Thyroid gland (tissue), 4 donors: ENCODE data around the gene SLC38A11. TPM values are rescaled to one million over a fixed set of nuclear protein-coding genes. Genes with fewer than 3 reads are reported as not detected.

Experiments
- DNase-seq, 2 donors: peaks; one replicate each; pipeline ENCODE4 v3.0.0-alpha.2; 2019
- H3K27ac ChIP-seq, 3 donors: fragments of 200-600 bp; sonication (generic); 1 replicate in 2 of 3; 2 replicates in 1 of 3; pipeline ENCODE4 v1.5.1; 2016 to 2019; ENCODE audit warnings: mild to moderate bottlenecking in 1 of 3, moderate library complexity in 1 of 3
- H3K27me3 ChIP-seq: fragments of 200-600 bp; sonication (generic); one replicate; pipeline ENCODE4 v1.5.1; 2019
- H3K36me3 ChIP-seq, 2 donors: fragments of 200-600 bp; sonication (generic); one replicate each; pipeline ENCODE4 v1.5.1; 2016 to 2019
- H3K4me1 ChIP-seq, 2 donors: fragments of 200-600 bp; sonication (generic); one replicate each; pipeline ENCODE4 v1.5.1; 2017 to 2019
- H3K4me3 ChIP-seq, 3 donors: fragments of 200-600 bp; sonication (generic); replicated peaks in 1 of 3; 1 replicate in 2 of 3; 2 replicates in 1 of 3; pipeline ENCODE4 v1.5.1; 2016; ENCODE audit warnings: mild to moderate bottlenecking in 1 of 3
- H3K9me3 ChIP-seq: fragments of 200-600 bp; sonication (generic); one replicate; pipeline ENCODE4 v1.5.1; 2017
- POLR2A ChIP-seq, 2 donors: fragments of 450-650 bp; IDR thresholded peaks; one replicate each; pipeline ENCODE4 v1.6.1; 2017; ENCODE audit warnings: antibody characterized with exemption in 2 of 2, mild to moderate bottlenecking in 2 of 2, moderate library complexity in 1 of 2
- WGBS, 2 donors: methylation state at CpG; one replicate each; pipeline ENCODE4 v1.1.5; 2017; 5-methylcytosine and 5-hydroxymethylcytosine counted together
- intact Hi-C: fragments of 100-400 bp; cut with DNase I; formaldehyde crosslinking; loops from one replicate; pipeline ENCODE4 v1.15.1; 2023
- total RNA-seq, 4 donors: library from RNA; depleted of rRNA; stranded (reverse); fragments of >200 nt; gene quantifications; one replicate each; pipeline ENCODE4 v1.2.3, GENCODE V29; 2016
- TF ChIP-seq, protein P1 (sequence below), 6 experiments: fragments of 200-600 bp in 3 of 6; fragments of 450-650 bp in 3 of 6; sonication (generic) in 3 of 6; IDR thresholded peaks; one replicate each; pipeline ENCODE4 v1.5.1; 2016 to 2019; ENCODE audit warnings: antibody characterized with exemption in 6 of 6, mild to moderate bottlenecking in 2 of 6, inconsistent platforms in 1 of 6, moderate library complexity in 1 of 6

Gene SLC38A11
- total RNA-seq, 4 donors from 2014 or later, result 1.2 to 3.7 TPM; not detected in 2

DNA sequence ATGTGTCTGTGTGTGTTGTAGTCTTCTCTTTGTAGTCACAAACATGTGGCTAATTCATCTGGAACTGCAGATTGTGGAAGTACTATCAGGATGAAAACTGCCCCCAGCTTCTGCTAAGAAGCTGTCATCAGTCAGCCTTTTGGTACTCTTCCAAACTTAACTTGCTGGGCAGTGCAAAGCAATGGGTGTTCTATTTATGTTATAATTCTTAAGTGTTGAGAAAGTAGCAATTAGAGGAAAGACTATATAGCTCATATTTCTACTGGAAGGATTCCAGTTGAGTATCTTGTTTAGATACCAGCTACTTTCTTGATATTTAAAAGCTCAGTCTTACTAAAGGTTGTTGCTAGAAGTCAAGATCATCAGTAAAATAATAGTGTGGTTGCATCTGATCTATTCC, 52.1 kb downstream of the SLC38A11 start:
- H3K4me3 ChIP-seq, result no peak overlapping the region
- DNase-seq, result no peak

DNA sequence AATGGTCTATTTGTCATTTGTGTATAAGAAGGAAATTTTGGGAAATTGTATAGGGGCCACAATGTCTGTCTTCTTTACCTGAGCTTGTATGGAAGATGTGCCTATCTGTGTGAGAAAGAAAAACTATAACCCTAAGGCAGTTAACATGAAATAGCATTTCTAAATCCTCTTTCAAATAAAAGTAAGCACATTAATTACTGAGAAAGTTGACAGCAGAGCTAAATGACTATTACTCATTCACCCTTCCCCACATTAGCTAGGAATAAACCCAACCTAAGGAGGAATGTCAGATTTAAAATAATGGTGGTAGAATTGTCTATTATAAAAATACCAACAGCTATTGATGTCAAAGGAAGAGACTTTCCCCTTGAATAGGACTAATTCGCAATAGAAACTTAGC, 56.2 kb downstream of the SLC38A11 start:
- Histone ChIP-seq H3K27me3 (no peaks in the 10 kb centered on the region), H3K27ac (no peak overlapping the region), H3K4me1 (peaks cover 0 to 3% of the 10 kb centered on the region in 2 donors), H3K36me3 (no peaks in the 10 kb centered on the region), H3K4me3 (no peak overlapping the region), H3K9me3 (no peaks in the 10 kb centered on the region)
- intact Hi-C loops, result no loop called here
- no peak for DNase-seq
- 93 to 97% methylated on average over 1 of the region's 1 CpG for WGBS, 2 donors
- TF ChIP-seq, protein P1, sequence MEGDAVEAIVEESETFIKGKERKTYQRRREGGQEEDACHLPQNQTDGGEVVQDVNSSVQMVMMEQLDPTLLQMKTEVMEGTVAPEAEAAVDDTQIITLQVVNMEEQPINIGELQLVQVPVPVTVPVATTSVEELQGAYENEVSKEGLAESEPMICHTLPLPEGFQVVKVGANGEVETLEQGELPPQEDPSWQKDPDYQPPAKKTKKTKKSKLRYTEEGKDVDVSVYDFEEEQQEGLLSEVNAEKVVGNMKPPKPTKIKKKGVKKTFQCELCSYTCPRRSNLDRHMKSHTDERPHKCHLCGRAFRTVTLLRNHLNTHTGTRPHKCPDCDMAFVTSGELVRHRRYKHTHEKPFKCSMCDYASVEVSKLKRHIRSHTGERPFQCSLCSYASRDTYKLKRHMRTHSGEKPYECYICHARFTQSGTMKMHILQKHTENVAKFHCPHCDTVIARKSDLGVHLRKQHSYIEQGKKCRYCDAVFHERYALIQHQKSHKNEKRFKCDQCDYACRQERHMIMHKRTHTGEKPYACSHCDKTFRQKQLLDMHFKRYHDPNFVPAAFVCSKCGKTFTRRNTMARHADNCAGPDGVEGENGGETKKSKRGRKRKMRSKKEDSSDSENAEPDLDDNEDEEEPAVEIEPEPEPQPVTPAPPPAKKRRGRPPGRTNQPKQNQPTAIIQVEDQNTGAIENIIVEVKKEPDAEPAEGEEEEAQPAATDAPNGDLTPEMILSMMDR (IDR thresholded peaks at IDR 0.05), result no peak
- TF ChIP-seq POLR2A (IDR thresholded peaks at IDR 0.05), result no peak

More for the DNA sequence above, 52.1 kb downstream of the SLC38A11 start:
- TF ChIP-seq POLR2A (IDR thresholded peaks at IDR 0.05), result no peak
- TF ChIP-seq, protein P1 (IDR thresholded peaks at IDR 0.05), result no peak
- Histone ChIP-seq H3K9me3 (no peaks in the 10 kb centered on the region), H3K27ac (no peak overlapping the region), H3K27me3 (no peaks in the 10 kb centered on the region), H3K36me3 (no peaks in the 10 kb centered on the region), H3K4me1 (peaks cover 0 to 4% of the 10 kb centered on the region in 2 donors)
- intact Hi-C loops, result no loop called here

DNA sequence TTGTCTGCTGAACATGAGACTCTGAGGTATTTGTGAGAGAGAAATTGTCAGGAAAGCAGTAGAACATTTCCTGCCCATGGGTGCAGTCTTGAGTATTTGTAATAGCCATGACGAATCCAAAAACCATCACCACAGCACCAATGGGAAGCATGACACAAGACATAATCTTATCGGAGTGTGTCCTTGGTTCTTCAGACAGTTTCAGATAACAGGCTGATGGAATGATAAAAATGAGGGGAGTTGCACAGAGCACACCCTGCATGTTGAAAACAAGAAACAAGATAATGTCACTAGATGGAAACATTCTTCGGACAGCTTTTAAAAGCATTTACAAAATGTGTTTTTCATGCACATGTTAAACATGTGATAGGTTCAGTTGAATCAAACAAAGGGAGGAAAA, 56.9 kb downstream of the SLC38A11 start:
- Histone ChIP-seq H3K36me3 (no peaks in the 10 kb centered on the region), H3K27me3 (no peaks in the 10 kb centered on the region), H3K9me3 (no peaks in the 10 kb centered on the region), H3K4me1 (no peaks in the 10 kb centered on the region), H3K4me3 (no peak overlapping the region), H3K27ac (no peak overlapping the region)
- no peak for DNase-seq
- intact Hi-C loops, result no loop called here
- TF ChIP-seq, protein P1 (IDR thresholded peaks at IDR 0.05), result no peak
- no peak for TF ChIP-seq POLR2A (IDR thresholded peaks at IDR 0.05)
- WGBS, 2 donors, result 61 to 62% methylated on average over 3 of the region's 3 CpGs

DNA sequence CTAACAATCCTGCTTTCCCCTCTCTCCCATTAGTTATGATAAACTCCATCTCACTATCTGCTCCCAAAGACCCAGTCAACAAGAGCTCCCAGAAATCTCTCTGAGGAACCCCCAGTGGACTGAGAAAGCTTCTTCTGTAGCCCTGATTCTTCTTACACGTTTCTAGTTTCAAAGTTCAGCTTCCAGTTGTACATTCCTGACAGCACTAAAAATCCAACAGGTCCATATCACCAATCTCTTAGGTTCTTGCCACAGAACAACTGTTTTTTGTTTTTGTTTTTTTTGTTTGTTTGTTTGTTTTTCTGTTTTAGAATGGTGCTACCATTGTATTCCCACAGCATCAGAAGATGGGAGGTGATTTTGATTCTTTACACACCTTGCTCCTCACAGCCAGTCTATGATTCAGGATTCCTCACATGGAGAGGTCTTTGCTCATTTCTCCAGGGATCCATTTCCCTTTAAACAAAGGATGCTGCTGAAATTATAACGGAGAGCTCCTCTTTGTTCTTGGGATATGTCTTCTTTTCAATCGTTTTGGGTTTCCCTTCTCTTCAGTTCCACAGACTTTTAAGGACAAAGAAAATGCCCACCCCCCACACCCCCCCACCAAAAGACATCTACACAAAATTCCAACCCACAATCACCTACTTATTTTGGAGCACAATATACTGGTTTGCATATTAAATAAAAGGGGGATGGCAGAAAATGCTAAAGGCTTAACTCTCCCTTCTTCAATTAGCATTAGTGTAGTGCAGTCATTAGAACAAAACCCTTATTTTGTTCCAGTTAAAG, 57.7 kb downstream of the SLC38A11 start:
- no peak for DNase-seq
- Histone ChIP-seq H3K27me3 (no peaks in the 10 kb centered on the region), H3K9me3 (no peaks in the 10 kb centered on the region), H3K4me1 (no peaks in the 10 kb centered on the region), H3K4me3 (no peak overlapping the region), H3K27ac (no peak overlapping the region), H3K36me3 (no peaks in the 10 kb centered on the region)
- TF ChIP-seq, protein P1 (IDR thresholded peaks at IDR 0.05), result no peak
- TF ChIP-seq POLR2A (IDR thresholded peaks at IDR 0.05), result no peak
- WGBS, 2 donors, result 55 to 65% methylated on average over 3 of the region's 3 CpGs
- intact Hi-C loops, result no loop called here

DNA sequence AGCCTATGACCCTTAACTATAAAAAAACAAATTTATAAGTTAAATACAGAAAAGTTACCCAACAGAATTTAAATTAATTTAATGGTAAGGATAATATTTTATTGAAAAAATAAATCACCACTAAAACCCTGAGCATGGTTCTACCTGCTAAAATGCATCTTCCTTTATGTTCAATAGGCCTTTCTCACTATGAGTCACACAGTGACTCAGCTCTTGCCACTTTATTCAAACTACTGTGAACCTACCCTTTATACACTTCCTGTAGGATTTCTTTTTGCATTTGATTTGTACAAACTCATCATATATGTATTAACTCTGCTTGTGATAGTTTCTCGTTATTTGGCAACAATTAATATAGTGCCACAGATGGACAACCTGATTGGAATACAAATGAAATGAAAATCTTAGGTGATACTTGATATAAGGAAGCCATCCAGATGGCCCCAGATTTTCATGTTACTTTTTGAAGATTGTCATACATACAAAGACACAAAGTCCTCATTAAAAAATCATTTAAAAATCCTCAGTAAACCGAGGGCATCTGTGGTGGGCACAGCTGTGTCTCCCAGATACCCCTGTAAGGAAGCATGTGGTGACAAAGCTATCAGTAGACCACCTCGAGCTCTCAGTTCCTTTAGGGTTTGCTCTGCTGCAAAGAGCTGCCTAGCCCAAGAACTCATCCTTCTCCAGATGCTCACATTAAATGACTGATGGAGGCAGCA, 58.5 kb downstream of the SLC38A11 start:
- TF ChIP-seq POLR2A (IDR thresholded peaks at IDR 0.05), result no peak
- TF ChIP-seq, protein P1 (IDR thresholded peaks at IDR 0.05), result no peak
- intact Hi-C loops, result no loop called here
- H3K9me3 ChIP-seq, result no peaks in the 10 kb centered on the region

More for the DNA sequence above, 58.5 kb downstream of the SLC38A11 start:
- Histone ChIP-seq H3K27me3 (no peaks in the 10 kb centered on the region), H3K36me3 (no peaks in the 10 kb centered on the region), H3K4me1 (no peaks in the 10 kb centered on the region), H3K27ac (no peak overlapping the region), H3K4me3 (no peak overlapping the region)
- no peak for DNase-seq
- 50 to 84% methylated on average over 3 of the region's 3 CpGs for WGBS, 2 donors
